HG02981 (cell line): ENCODE results near the gene KRAS.
"Not testable (repeated sequence)": the region's sequence is repeated elsewhere in the genome, so short reads cannot be mapped to it uniquely, and the experiment has no call there.

Experiments
- ATAC-seq: cut with Tn5 transposase; IDR thresholded peaks from one replicate; pipeline ENCODE4 v1.9.1; 2021; ENCODE audit warnings: mild to moderate bottlenecking, moderate library complexity; ENCODE audit not compliant: unreplicated experiment

Gene KRAS

DNA sequence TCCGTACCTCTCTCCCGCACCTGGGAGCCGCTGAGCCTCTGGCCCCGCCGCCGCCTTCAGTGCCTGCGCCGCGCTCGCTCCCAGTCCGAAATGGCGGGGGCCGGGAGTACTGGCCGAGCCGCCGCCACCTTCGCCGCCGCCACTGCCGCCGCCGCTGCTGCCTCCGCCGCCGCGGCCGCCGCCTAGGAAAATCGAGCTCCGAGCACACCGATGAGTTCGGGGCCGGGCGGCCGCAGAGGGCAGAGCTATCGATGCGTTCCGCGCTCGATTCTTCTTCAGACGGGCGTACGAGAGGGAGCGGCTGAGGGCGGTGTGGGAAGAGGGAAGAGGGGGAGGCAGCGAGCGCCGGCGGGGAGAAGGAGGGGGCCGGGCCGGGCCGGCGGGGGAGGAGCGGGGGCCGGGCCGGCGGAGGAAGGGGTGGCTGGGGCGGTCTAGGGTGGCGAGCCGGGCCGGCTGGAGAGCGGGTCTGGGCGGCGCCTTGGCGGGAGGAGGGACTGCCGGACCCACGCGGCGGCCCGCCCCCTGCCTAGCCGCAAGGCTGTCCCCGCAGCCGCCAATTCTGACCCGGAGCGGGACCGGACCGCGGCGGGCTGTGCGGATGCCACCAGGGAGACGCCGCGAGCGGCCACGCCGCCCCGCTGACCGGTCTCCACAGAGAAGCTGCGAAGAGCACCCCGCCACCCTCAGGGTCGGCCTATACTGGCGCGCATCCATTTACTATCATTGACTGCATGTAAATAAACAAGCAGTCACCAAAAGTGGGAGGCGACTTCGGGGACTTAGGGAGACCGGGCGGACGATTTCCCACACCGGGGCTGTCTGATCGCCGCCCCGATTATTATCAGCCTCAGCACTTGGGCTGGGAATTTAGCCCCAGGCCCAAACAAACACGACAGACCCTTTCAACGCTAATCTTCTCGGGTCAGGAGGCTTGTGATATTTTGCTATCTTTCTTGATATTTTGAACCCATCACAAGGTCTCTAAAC lies at the start of gene KRAS:
TSS of gene KRAS (minus strand) at position 186 of the 987 bp plus-strand sequence.
- ATAC-seq, result peak; percentile 76

DNA sequence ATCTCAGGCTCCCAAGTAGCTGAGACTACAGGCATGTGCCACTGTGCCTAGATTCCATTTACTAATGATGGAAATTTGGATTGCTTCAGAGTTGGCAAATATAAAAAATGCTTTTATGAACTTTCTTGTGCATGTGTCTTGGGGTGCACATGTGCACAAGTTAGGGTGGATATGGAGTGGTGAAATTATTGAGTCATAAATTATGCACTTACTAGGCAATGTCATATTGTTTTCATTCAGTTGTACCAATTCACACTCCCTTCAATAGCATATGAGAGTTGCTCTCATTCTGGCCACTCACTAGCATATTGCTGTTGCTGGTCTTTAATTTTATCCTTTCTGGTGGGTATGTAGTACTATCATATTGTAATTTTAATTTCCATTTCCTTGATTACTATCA lies 45.7 kb upstream of the KRAS start:
- ATAC-seq, result no peak

DNA sequence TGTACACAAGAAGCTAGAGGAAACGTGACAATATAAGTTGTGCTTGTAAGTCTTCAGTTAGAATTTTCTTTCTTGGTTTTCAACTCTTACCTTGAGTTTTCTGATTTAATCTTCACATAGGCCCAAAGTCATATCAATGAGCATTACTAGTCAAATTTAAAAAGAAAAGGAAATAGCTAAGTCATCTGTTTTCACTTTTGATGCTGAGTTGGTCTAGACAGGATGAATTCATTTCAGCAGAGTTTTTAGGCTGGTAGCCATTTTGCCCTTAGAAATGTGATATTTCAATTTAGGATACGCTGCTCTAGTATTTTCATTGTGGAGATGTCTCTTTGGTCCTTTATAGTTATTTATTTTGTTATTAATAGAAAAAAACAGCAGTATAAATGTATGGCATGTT lies 44.6 kb upstream of the KRAS start:
- no peak for ATAC-seq

DNA sequence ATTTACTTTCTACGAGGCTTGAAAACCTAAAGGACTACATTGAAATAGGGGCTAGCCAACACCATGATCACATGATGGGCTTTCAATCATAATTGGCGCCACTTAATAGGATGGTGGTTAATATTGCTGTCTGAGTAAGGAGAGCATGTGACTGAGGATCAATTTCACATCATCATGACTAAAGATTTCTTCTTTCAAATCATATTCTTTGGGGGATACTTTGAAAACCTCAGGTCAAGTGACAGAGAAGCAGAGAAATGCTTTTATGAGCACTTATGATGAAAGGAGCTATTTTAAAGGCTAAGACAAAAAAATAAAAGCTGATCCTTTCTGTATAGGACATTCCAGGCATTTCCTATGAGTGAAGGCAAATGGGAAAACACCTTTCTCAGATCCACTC lies 42.9 kb upstream of the KRAS start:
- ATAC-seq, result no peak

DNA sequence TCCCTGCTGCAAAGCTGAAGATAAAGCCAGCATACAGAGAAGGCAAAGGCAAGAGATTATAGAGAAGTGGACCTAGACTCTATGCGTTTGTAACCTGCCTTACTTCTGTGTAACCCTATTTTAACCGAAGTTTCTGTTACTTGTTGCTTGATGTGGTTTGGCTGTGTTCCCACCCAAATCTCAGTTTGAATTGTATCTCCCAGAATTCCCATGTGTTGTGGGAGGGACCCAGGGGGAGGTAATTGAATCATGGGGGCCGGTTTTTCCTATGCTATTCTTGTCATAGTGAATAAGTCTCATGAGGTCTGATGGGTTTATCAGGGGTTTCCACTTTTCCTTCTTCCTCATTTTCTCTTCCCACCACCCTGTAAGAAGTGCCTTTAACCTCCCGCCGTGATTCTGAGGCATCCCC lies 42.1 kb upstream of the KRAS start:
- not testable (repeated sequence) for ATAC-seq

DNA sequence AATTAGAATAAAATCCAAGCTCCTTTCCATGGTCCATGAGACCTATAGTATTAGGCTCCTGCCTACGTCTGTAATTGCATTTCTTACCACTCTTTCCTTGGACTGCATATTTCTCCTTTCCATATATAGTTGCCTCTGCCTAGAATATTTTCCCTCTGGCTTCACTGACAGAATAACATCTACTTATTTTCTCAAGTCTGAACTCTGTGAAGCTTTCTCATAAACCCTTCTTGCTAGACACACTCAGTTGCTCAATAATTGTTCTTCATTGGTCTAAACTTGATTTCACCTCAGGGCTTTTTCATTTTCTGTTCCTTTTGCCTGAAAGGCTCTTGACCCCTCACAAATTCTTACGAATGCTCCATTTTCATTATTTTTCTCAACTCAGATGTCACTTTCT lies 36.9 kb upstream of the KRAS start:
- no peak for ATAC-seq

DNA sequence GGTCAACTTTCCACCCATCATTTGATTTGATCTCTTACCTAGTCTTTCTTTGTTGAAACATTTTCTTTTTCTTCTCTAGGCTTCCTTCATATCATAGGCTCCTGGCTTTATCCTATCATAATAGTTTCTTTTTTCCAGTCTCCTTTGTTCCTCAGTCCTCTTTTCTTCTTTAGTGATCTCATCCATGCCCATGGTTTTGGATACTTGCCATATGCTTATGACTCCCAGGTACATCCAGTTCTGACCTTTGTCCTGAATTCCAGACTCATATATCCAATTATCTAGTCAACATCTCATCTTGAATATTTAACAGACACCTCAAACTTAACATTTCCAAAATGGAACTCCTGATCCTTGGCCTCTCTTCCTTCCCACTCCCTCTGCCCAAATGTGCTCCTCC lies 36.1 kb upstream of the KRAS start:
- no peak for ATAC-seq

DNA sequence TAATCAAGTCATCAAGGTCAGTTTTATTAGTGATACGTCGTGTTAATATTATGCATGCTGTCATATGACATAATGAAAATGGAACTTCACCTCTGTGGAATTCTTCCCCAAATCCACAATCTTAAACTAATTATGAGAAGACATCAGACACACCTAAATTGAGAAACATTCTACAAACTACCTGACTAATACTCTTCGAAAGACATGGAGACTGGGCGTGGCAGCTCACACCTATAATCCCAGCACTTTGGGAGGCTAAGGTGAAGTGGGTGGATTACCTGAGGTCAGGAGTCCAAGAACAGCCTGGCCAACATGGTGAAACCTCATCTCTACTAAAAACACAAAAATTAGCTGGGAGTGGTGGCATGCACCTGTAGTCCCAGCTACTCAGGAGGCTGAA lies 33.3 kb upstream of the KRAS start:
- ATAC-seq, result no peak

DNA sequence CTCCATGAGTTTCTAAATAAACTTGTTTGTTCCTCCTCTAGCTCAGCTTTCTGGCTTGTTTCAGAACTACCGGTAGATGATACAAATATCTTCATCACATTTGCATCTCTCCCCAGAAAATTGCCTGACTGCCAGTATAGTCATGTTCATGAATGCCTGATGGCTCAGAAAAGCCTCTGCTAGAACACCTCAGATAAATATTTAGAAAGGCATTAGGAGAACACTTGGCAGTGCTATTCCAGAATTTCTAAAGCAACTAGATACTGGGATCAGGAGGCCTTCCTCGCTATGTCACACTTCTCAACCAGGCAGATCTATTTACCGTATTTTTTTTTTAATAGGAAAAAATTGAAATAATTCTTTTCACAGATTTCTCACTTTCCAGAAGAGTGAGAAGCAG lies 32.3 kb upstream of the KRAS start:
- no peak for ATAC-seq

DNA sequence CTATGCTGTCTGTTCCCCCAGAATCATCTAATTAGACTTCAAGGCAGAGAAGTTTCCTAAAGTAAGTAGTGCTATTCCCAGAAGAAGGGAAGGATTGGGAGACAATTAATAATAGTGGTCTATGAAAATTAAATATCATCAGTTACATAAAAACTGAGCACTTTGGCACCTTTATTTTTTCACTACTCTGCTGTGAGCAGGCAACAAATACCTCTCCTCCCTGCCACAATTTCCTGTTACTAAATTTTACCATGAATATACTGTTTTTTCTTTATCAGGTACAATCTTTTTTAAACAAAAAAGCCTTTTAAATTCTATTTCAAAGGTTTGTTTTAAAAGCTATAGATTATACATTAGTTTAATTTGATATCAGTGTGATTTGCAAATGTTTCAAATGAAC lies 29.4 kb upstream of the KRAS start:
- ATAC-seq, result no peak

DNA sequence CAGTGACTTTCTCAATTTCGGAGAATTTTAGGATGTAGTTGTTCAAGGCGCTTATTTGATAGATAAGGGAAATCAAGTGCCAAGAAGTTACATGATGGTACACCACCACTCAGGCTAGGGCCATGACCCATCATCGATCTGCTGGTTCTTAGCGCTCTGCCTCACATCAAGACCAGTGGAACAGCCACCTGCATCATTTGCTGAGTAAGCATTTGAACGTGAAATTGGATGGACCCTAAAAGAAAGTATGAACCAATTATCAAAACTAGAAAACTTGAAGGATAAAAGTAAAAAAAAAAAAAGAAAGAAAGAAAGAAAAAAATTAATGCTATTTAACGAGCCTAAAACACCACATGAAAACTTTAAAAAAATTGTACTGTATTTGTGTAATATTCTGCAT lies 27.5 kb upstream of the KRAS start:
- ATAC-seq, result no peak

DNA sequence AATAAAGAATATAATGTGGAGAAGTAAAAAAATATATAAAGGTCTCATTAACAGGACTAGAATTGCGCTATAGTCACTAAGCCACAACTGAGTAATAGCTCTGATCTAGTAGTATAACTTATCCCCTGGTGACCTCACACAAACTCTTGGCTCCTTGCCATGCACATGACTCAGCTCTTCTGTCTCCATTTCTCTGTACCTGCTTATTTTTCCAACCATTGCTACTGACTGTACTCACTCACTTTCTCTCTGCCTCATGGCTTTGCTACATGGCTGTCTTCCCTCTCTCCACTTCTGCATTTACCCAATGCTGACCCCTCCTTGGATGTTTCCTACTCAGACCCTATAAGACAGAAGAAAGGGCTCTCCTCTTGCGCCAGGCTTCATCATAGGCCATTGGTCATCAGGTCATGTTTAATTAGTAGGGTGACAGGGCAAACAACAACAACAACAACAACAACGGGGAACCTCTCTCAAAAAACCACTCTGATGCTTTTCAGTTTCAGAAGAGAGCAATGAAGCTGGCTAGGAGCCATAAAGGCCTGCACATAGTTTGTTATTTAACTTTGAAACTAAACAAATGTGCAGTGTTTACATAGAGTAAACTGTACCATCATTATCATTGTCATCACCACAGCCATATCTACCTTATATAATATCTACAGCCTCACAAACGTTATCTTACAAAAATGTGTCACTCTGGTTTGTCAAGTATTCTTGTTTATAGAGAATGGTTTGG lies 25.6 kb upstream of the KRAS start:
- no peak for ATAC-seq

DNA sequence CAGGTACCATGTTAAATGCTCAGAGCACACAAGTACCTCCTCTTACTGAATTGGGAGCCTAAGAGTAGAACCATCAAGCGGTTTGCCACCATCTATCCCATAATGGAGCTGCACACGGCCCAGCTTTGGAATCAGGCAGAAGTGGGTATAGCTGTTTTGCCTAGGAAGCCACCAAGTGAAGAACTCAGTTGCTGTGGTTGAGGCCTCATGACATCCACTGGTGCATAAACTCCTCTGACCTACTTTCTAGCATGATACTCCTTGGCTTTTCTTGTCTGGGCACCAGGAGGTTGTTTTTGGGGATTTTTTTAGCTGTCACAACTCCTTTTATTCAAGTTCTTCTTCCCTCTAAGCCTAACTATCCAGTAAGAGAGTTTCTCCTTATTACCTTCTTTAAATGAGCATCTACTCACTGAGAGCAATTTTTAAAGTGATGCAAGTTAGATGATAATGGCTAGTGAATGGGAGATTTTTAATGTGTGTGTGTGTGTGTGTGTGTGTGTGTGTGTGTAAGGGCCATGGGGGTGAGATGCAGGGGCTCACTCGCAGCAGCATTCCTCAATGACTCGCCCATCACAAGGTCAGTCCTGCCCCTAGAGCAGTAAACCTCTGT lies 20.9 kb upstream of the KRAS start:
- peak; percentile 35 for ATAC-seq

DNA sequence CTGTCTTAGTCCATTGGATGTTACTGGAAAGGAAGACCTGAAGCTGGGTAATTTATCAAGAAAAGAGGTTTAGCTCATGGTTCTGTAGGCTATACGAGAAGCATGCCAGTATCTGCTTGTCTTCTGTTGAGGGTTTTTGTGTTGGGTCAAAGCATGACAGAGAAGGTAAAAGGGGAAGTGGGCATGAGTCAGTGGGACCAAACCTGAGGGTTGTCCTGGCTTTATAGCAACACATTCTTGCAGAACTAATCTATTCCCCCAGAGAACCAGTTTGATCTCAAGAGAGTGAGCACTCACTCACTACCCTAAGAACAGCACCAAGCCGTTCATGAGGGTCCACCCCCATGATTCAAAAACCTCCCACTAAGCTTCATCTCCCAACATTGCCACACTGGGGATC lies 19.0 kb upstream of the KRAS start:
- ATAC-seq, result peak; percentile 77

DNA sequence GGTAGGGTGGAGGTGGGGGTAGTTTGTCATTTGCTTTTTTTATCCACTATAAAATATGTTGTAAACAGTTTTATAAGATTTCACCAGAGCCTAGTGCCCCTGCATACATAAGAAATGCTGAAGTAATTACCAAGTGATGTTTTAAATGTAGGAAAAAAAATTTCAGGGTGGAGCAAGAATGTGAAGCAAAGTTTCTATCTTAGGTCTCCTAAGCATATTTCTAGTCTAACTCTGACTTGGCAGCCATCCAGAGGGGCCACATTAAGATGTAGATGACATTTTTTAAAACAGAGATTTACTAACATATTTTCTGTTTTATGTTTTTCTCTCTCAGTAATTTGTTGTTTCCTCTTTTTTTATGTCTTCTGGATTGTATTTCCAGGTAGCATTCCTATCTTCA lies 15.8 kb upstream of the KRAS start:
- no peak for ATAC-seq

DNA sequence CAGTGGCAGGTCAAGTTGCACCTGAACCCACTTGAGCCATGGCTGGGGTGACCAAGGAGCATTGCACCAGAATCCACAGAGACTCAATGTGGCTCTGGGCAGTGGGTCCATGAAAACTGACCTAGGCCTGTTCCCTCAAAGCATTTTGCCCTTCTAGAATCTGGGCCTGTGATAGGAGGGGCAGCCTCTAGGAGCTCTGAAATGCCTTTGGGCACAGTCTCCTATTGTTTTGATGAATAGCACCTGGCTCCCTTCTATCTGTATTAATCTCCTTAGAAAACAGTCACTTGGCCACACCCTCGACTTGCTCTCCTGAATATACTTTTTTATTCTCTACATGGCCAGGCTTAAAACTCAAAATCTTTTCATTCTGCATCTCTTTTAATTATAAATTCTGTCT lies 14.1 kb upstream of the KRAS start:
- ATAC-seq, result no peak

DNA sequence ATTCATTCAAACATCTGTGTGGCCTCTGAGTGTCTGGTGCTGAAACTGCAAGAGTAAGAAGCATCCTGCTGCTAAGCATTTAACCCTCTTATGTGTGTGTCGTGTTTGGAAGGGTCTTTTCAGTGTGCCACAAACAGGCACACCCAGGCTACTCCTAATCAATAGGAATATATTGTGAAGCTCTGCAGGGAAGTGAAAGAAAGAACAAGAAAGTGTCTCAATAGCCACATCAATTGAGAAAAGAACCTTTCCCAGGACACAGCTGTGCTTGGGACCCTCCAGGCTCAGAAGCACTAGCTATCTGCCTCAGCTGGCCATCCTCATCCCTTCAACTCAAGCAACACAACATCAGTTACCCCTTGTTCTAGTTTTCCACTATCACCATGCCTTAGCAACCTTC lies 13.4 kb upstream of the KRAS start:
- ATAC-seq, result no peak

DNA sequence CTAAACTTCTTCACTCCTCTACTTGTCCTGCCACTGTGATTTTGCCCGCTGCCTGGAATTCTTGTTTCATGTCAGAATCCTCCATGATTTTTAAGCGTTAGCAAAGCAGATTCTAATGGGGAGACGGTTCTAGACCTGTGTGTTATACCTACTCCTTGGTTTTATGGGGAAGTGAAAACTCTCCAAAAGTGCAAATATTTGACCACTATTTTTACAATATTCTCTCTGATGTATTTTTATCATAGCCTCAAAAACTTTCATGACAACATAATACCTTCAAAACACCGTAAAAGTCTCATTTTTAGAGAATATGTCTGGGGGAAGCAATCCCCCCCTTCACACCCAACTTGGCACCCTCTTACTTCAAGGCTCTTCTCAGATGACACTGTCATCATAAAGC lies 12.9 kb upstream of the KRAS start:
- ATAC-seq, result no peak

DNA sequence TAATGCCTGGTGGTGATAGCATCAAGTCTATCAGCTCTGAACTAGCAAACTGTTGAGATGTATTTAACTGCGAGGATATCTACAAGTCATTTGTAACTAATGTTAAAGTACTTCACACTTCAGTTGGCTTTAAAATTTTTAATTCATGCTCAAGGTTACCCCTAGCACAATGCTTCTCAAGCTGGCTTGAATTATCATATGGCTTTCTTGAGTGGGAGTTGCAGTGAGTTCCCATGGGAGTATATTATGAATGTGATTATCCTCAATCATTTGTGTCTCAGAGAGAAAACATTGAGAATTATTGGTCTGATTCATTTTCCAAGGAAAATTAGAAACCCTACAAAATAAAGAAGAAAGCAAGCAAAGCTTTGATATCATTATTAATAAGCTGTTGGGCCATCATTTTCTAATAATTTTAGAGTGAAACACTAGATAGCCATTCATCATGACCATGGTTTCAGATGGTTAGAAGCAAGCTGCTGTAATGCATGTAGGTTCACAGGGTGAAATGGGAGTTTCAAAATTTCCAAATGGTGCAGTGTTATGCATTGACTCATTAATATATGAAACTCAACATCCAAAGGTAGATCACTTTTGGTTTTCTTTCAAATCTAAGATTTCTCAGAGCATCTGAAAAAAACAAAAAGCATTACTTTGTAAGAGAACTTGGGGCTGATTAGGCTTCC lies 11.8 kb upstream of the KRAS start:
- no peak for ATAC-seq

DNA sequence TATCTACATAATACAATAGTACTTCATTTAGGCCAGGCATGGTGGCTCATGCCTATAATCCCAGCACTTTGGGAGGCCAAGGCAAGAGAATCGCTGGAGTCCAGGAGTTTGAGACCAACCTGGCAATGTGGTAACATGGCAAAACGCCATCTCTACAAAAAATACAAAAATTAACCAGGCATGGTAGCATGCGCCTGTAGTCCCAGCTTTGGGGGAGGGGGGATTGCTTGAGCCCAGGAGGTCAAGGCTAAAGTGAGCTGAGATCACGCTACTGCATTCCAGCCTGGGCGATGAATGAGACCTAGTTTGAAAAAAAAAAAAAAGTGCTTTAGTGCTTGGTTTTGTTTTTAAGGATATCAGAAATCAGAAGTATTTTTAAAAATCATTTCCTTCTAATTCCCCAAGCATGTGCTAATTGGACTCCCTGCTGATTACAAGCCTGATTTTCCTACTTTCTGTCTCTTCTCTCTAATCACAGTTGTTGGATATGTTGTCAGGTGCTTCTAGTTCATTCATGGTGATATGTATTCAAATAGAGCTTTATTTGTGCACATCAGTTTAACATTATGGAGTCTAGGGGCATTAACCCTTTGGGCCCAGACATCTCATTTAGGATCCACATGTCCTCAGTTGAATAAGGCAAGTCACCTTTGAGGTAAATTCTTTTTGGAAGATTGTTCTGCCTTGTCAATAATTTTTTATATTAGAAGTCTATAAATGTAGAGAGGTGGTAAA lies 7.0 kb upstream of the KRAS start:
- ATAC-seq, result no peak
